ENCODE data around the gene SEMA3A.

GRCh38 chr7:84230491-84230890, 35.9 kb upstream of the SEMA3A start:
- no peak for TF ChIP-seq CTCF (IDR thresholded peaks at IDR 0.05)
- TF ChIP-seq SIN3A (IDR thresholded peaks at IDR 0.05; ENCODE audit: borderline replicate concordance, insufficient read depth, low read depth, low read length), result no peak

Measured in Panc1 (cell line).